SK-N-MC (cell line): ENCODE results near the gene ATRN.

Source experiments
- EZH2 ChIP-seq: fragments of 200-600 bp; sonication (generic); IDR thresholded peaks from one replicate; pipeline ENCODE4 v1.6.1; 2017; ENCODE audit warnings: antibody characterized with exemption
- FOXP2 ChIP-seq: optimal IDR thresholded peaks from 2 replicates; pipeline ENCODE3; 2011; ENCODE audit warnings: mild to moderate bottlenecking, moderate library complexity; ENCODE audit not compliant: insufficient read depth; ENCODE audit errors: extremely low read length, control extremely low read depth
- POLR2AphosphoS5 ChIP-seq: IDR thresholded peaks from 2 replicates; pipeline ENCODE4 v1.6.1; 2012; ENCODE audit warnings: mild to moderate bottlenecking, low read depth, low read length, borderline replicate concordance

DNA sequence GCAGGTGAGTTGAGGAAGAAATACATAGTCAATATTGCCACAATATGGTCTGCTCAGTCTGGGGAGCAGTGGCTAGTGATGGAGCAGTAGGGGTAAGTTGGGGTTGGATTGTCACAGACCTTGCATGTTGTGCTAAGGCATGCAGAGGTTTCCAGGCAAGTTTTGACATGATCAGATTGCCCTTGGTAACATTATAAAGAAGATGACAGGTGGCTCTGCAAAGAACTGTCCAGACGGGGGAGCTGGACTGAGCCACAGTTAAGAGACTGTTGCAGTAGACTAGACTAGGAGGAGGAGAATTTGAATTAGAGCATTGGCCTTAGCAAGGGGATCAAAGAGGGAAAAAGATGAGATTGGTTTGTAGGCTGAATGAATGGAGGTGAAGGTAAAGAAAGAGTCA is 23.4 kb downstream of the ATRN start:
- TF ChIP-seq EZH2 (no peak), POLR2AphosphoS5 (no peak), FOXP2 (no peak)
